ENCODE results near the gene KLKB1.

KLKB1 gene

GRCh38 chr4:186205156-186205555, 22.2 kb upstream of the KLKB1 start:
- no peak for TF ChIP-seq CTCF (IDR thresholded peaks at IDR 0.05; ENCODE audit: low read length)
- no peak for TF ChIP-seq EZH2phosphoT487 (IDR thresholded peaks at IDR 0.05; ENCODE audit: low read length)
- TF ChIP-seq EZH2 (optimal IDR thresholded peaks at IDR 0.05; ENCODE audit: low read depth, low read length), result no peak
- Histone ChIP-seq H3K9ac (ENCODE audit: low read length) (no peak overlapping the region; the same call in 1 of the 2 replicates), H3K79me2 (ENCODE audit: low read length) (no peaks in the 10 kb centered on the region), H3K4me2 (ENCODE audit: low read depth, low read length) (peak overlapping the region; percentile 69), H3K36me3 (replicated peaks; ENCODE audit: insufficient read depth, low read length) (no peaks in the 10 kb centered on the region), H3K4me3 (ENCODE audit: low read length) (peak overlapping the region; percentile 53; the same call in 1 of the 2 replicates), H3K27ac (ENCODE audit: low read length) (no peak overlapping the region), H3K9me2 (replicated peaks; ENCODE audit: insufficient read depth, low read length) (no peaks in the 10 kb centered on the region), H3K27me3 (replicated peaks; ENCODE audit: insufficient read depth, low read length) (no peaks in the 10 kb centered on the region), H2AFZ (ENCODE audit: low read length) (peak overlapping the region; percentile 81), H4K20me1 (ENCODE audit: insufficient read depth, low read length) (no peaks in the 10 kb centered on the region), H3F3A (ENCODE audit: insufficient read depth, low read length) (peaks cover 20% of the 10 kb centered on the region), H3K9me3 (replicated peaks; ENCODE audit: insufficient read depth, low read length) (no peaks in the 10 kb centered on the region), H3K4me1 (ENCODE audit: low read length) (peaks cover 15% of the 10 kb centered on the region)
- DNase-seq, result no peak

- Histone ChIP-seq H3K4me1 (ENCODE audit: low read length) (no peaks in the 10 kb centered on the region), H3K4me3 (ENCODE audit: low read length) (no peak overlapping the region), H4K20me1 (ENCODE audit: insufficient read depth, low read length) (no peaks in the 10 kb centered on the region), H3K36me3 (replicated peaks; ENCODE audit: insufficient read depth, low read length) (no peaks in the 10 kb centered on the region), H3K27ac (ENCODE audit: low read length) (no peak overlapping the region), H3K9me2 (replicated peaks; ENCODE audit: insufficient read depth, low read length) (no peaks in the 10 kb centered on the region), H3K79me2 (ENCODE audit: low read length) (no peaks in the 10 kb centered on the region), H3F3A (ENCODE audit: insufficient read depth, low read length) (no peaks in the 10 kb centered on the region), H3K9me3 (replicated peaks; ENCODE audit: insufficient read depth, low read length) (no peaks in the 10 kb centered on the region), H3K9ac (ENCODE audit: low read length) (no peak overlapping the region), H3K27me3 (replicated peaks; ENCODE audit: insufficient read depth, low read length) (no peaks in the 10 kb centered on the region), H2AFZ (ENCODE audit: low read length) (no peak overlapping the region), H3K4me2 (ENCODE audit: low read depth, low read length) (no peak overlapping the region)
- TF ChIP-seq EZH2phosphoT487 (IDR thresholded peaks at IDR 0.05; ENCODE audit: low read length) (no peak), EZH2 (optimal IDR thresholded peaks at IDR 0.05; ENCODE audit: low read depth, low read length) (no peak)
- no peak for DNase-seq
Observed at GRCh38 chr4:186216465-186217024, 10.8 kb upstream of the KLKB1 start.

- H3K27me3 ChIP-seq (replicated peaks; ENCODE audit: insufficient read depth, low read length), result no peaks in the 10 kb centered on the region
- H3F3A ChIP-seq (ENCODE audit: insufficient read depth, low read length), result no peaks in the 10 kb centered on the region
- H3K27ac ChIP-seq (ENCODE audit: low read length), result no peak overlapping the region
- H3K4me2 ChIP-seq (ENCODE audit: low read depth, low read length), result no peak overlapping the region
- no peaks in the 10 kb centered on the region for H3K4me1 ChIP-seq (ENCODE audit: low read length)
- H2AFZ ChIP-seq (ENCODE audit: low read length), result no peak overlapping the region
- H3K36me3 ChIP-seq (replicated peaks; ENCODE audit: insufficient read depth, low read length), result no peaks in the 10 kb centered on the region
- no peaks in the 10 kb centered on the region for H3K79me2 ChIP-seq (ENCODE audit: low read length)
- H3K9me3 ChIP-seq (replicated peaks; ENCODE audit: insufficient read depth, low read length), result no peaks in the 10 kb centered on the region
- H3K9me2 ChIP-seq (replicated peaks; ENCODE audit: insufficient read depth, low read length), result no peaks in the 10 kb centered on the region
- H3K9ac ChIP-seq (ENCODE audit: low read length), result no peak overlapping the region
- H3K4me3 ChIP-seq (ENCODE audit: low read length), result no peak overlapping the region
- H4K20me1 ChIP-seq (ENCODE audit: insufficient read depth, low read length), result no peaks in the 10 kb centered on the region
- no peak for TF ChIP-seq EZH2 (optimal IDR thresholded peaks at IDR 0.05; ENCODE audit: low read depth, low read length)
- TF ChIP-seq EZH2phosphoT487 (IDR thresholded peaks at IDR 0.05; ENCODE audit: low read length), result no peak
- no peak for TF ChIP-seq CTCF (IDR thresholded peaks at IDR 0.05; ENCODE audit: low read length)
- DNase-seq, result no peak
Observed at GRCh38 chr4:186217733-186218293, 9.5 kb upstream of the KLKB1 start.

- Histone ChIP-seq H2AFZ (ENCODE audit: low read length) (no peak overlapping the region), H3K9me3 (replicated peaks; ENCODE audit: insufficient read depth, low read length) (no peaks in the 10 kb centered on the region), H4K20me1 (ENCODE audit: insufficient read depth, low read length) (no peaks in the 10 kb centered on the region), H3K36me3 (replicated peaks; ENCODE audit: insufficient read depth, low read length) (no peaks in the 10 kb centered on the region), H3K79me2 (ENCODE audit: low read length) (no peaks in the 10 kb centered on the region), H3K9me2 (replicated peaks; ENCODE audit: insufficient read depth, low read length) (no peaks in the 10 kb centered on the region), H3K4me3 (ENCODE audit: low read length) (no peak overlapping the region), H3K27me3 (replicated peaks; ENCODE audit: insufficient read depth, low read length) (no peaks in the 10 kb centered on the region), H3K27ac (ENCODE audit: low read length) (no peak overlapping the region), H3K4me2 (ENCODE audit: low read depth, low read length) (no peak overlapping the region), H3K4me1 (ENCODE audit: low read length) (no peaks in the 10 kb centered on the region), H3K9ac (ENCODE audit: low read length) (no peak overlapping the region), H3F3A (ENCODE audit: insufficient read depth, low read length) (no peaks in the 10 kb centered on the region)
- TF ChIP-seq EZH2phosphoT487 (IDR thresholded peaks at IDR 0.05; ENCODE audit: low read length) (no peak), EZH2 (optimal IDR thresholded peaks at IDR 0.05; ENCODE audit: low read depth, low read length) (no peak), CTCF (IDR thresholded peaks at IDR 0.05; ENCODE audit: low read length) (no peak)
- no peak for DNase-seq
Observed at GRCh38 chr4:186221624-186222023, 5.7 kb upstream of the KLKB1 start.
